Measurements from ENCODE around the gene SH2B3.

DNA sequence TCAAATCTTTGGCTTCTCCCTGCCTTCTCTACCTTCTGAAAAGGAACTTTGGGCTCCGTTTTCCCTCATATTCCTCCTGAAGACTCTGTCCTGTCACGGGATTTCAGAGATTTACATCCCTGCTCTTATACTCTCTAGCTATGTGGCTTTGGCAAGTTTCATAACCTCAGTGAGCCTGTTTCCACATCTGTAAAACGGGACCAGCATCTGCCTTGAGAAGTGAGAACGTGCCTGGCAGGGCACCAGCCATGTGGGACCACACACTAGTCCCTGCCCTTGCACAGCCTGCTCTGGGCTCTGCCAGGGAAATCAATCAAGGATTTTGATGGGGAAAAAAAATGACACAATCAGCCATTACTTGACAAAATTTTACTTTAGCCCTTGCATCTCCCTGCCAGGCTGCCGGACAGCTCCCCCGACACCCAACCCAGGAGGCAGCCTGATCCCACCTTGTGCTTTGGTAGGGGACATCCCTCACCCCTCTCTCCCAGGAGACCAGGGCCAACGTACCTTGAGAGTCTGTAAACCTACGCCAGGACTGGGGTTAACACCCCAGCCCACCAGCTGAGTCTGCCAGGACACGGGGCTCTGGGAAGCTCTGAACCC is 45.3 kb upstream of the SH2B3 start:
- TF ChIP-seq, protein P1, sequence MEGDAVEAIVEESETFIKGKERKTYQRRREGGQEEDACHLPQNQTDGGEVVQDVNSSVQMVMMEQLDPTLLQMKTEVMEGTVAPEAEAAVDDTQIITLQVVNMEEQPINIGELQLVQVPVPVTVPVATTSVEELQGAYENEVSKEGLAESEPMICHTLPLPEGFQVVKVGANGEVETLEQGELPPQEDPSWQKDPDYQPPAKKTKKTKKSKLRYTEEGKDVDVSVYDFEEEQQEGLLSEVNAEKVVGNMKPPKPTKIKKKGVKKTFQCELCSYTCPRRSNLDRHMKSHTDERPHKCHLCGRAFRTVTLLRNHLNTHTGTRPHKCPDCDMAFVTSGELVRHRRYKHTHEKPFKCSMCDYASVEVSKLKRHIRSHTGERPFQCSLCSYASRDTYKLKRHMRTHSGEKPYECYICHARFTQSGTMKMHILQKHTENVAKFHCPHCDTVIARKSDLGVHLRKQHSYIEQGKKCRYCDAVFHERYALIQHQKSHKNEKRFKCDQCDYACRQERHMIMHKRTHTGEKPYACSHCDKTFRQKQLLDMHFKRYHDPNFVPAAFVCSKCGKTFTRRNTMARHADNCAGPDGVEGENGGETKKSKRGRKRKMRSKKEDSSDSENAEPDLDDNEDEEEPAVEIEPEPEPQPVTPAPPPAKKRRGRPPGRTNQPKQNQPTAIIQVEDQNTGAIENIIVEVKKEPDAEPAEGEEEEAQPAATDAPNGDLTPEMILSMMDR (conservative IDR thresholded peaks at IDR 0.05; ENCODE audit: low read length) = no peak
- TF ChIP-seq EZH2phosphoT487 (IDR thresholded peaks at IDR 0.05; ENCODE audit: borderline replicate concordance) = no peak
